GM19467 (cell line): ENCODE data around the gene CENPT.

ENCODE experiments used
- ATAC-seq: cut with Tn5 transposase; IDR thresholded peaks from one replicate; pipeline ENCODE4 v1.9.1; 2021; ENCODE audit warnings: mild to moderate bottlenecking, moderate library complexity; ENCODE audit not compliant: unreplicated experiment

CENPT gene

GRCh38 chr16:67814567-67814966 lies 32.9 kb downstream of the CENPT start:
- ATAC-seq = no peak

- no peak for ATAC-seq
Observed at GRCh38 chr16:67811899-67812298, 35.6 kb downstream of the CENPT start.

GRCh38 chr16:67807148-67807682 lies 40.3 kb downstream of the CENPT start:
- no peak for ATAC-seq

GRCh38 chr16:67806428-67807147 lies 40.9 kb downstream of the CENPT start, which contains the start of the genes RANBP10 and TSNAXIP1:
Gene RANBP10 (minus strand): TSS chr16:67806560. CDS start chr16:67806536, 24 bp downstream.
Gene TSNAXIP1 (plus strand): TSS chr16:67806889. CDS start chr16:67807150, 261 bp downstream.
- ATAC-seq = peak; percentile 91

GRCh38 chr16:67805718-67806427 lies 41.6 kb downstream of the CENPT start:
- ATAC-seq = peak; percentile 2

- ATAC-seq = no peak
Observed at GRCh38 chr16:67804853-67805542, 42.5 kb downstream of the CENPT start.

GRCh38 chr16:67803894-67804293 lies 43.6 kb downstream of the CENPT start:
- ATAC-seq = no peak

- no peak for ATAC-seq
Observed at GRCh38 chr16:67801883-67802282, 45.6 kb downstream of the CENPT start.

- ATAC-seq = no peak
Observed at GRCh38 chr16:67801241-67801640, 46.3 kb downstream of the CENPT start.

- ATAC-seq = no peak
Observed at GRCh38 chr16:67800338-67800926, 47.1 kb downstream of the CENPT start.

- no peak for ATAC-seq
Observed at GRCh38 chr16:67796099-67796718, 51.3 kb downstream of the CENPT start.

- no peak for ATAC-seq
Observed at GRCh38 chr16:67790071-67790470, 57.4 kb downstream of the CENPT start.

- no peak for ATAC-seq
Observed at GRCh38 chr16:67786491-67786890, 61.0 kb downstream of the CENPT start.

GRCh38 chr16:67783353-67783725 lies 64.2 kb downstream of the CENPT start:
- ATAC-seq = no peak

- ATAC-seq = no peak
Observed at GRCh38 chr16:67782567-67783352, 64.7 kb downstream of the CENPT start.

- no peak for ATAC-seq
Observed at GRCh38 chr16:67781565-67781921, 66.0 kb downstream of the CENPT start.

GRCh38 chr16:67780847-67781564 lies 66.5 kb downstream of the CENPT start:
- ATAC-seq = no peak

- no peak for ATAC-seq
Observed at GRCh38 chr16:67779256-67780014, 68.1 kb downstream of the CENPT start.
